H9 (cell line): Measurements from ENCODE around the gene RBMY1J. TPM values are rescaled to one million over a fixed set of nuclear protein-coding genes. Genes with fewer than 3 reads are reported as not detected.
"Not testable (repeated sequence)": the region's sequence is repeated elsewhere in the genome, so short reads cannot be mapped to it uniquely, and the experiment has no call there.

ENCODE experiments used
- DNase-seq: peaks from one replicate; pipeline ENCODE4 v3.0.0-alpha.2; 2017
- H2AFZ ChIP-seq: one replicate; pipeline ENCODE4 v1.6.1; 2013; ENCODE audit warnings: mild to moderate bottlenecking, low read length, control low read depth, moderate library complexity
- H2AK5ac ChIP-seq: 2 replicates; pipeline ENCODE4 v1.6.1; 2013; ENCODE audit warnings: low read length, control low read depth, mixed read lengths; ENCODE audit not compliant: insufficient read length
- H2BK120ac ChIP-seq: one replicate; pipeline ENCODE4 v1.6.1; 2013; ENCODE audit warnings: low read depth, mild to moderate bottlenecking, low read length, control low read depth, inconsistent platforms; ENCODE audit not compliant: poor library complexity, severe bottlenecking
- H2BK12ac ChIP-seq: 2 replicates; pipeline ENCODE4 v1.6.1; 2013; ENCODE audit warnings: low read length, control low read depth, mixed read lengths, low read depth; ENCODE audit not compliant: insufficient read length
- H2BK15ac ChIP-seq: 2 replicates; pipeline ENCODE4 v1.6.1; 2013; ENCODE audit warnings: low read depth, low read length, control low read depth
- H2BK20ac ChIP-seq: one replicate; pipeline ENCODE4 v1.6.1; 2013; ENCODE audit warnings: low read depth, mild to moderate bottlenecking, low read length, control low read depth, inconsistent platforms; ENCODE audit not compliant: poor library complexity, severe bottlenecking
- H2BK5ac ChIP-seq: 2 replicates; pipeline ENCODE4 v1.6.1; 2013; ENCODE audit warnings: low read length, control low read depth, mixed read lengths; ENCODE audit not compliant: insufficient read length
- H3K14ac ChIP-seq: 2 replicates; pipeline ENCODE4 v1.6.1; 2013; ENCODE audit warnings: low read length, control low read depth; ENCODE audit not compliant: insufficient read depth
- H3K18ac ChIP-seq: 2 replicates; pipeline ENCODE4 v1.6.1; 2013; ENCODE audit warnings: low read depth, mild to moderate bottlenecking, mixed read lengths, low read length, control low read depth; ENCODE audit not compliant: insufficient read length
- H3K23ac ChIP-seq: 2 replicates; pipeline ENCODE4 v1.6.1; 2013; ENCODE audit warnings: low read length, control low read depth, mixed read lengths, low read depth; ENCODE audit not compliant: insufficient read length
- H3K23me2 ChIP-seq: 2 replicates; pipeline ENCODE4 v1.6.1; 2013; ENCODE audit warnings: low read depth, mild to moderate bottlenecking, mixed read lengths, low read length, control low read depth; ENCODE audit not compliant: insufficient read length, poor library complexity, severe bottlenecking
- H3K27ac ChIP-seq: 2 replicates; pipeline ENCODE4 v1.5.1; 2013; ENCODE audit warnings: low read length, control low read depth, mixed read lengths, low read depth; ENCODE audit not compliant: insufficient read length
- H3K27me3 ChIP-seq: 2 replicates; pipeline ENCODE4 v1.6.1; 2013; ENCODE audit warnings: low read length, control low read depth, inconsistent platforms; ENCODE audit not compliant: insufficient read depth
- H3K4ac ChIP-seq: 2 replicates; pipeline ENCODE4 v1.6.1; 2013; ENCODE audit warnings: low read depth, mild to moderate bottlenecking, control low read depth, inconsistent platforms, low read length, moderate library complexity
- H3K4me1 ChIP-seq: 2 replicates; pipeline ENCODE4 v1.6.1; 2013; ENCODE audit warnings: low read length, control low read depth, inconsistent platforms; ENCODE audit not compliant: insufficient read depth
- H3K4me2 ChIP-seq: 2 replicates; pipeline ENCODE4 v1.6.1; 2013; ENCODE audit warnings: low read length, control low read depth, mixed read lengths; ENCODE audit not compliant: insufficient read length, insufficient read depth
- H3K56ac ChIP-seq: 2 replicates; pipeline ENCODE4 v1.6.1; 2013; ENCODE audit warnings: low read depth, mild to moderate bottlenecking, mixed read lengths, low read length, control low read depth; ENCODE audit not compliant: insufficient read length
- H3K79me1 ChIP-seq: 2 replicates; pipeline ENCODE4 v1.6.1; 2013; ENCODE audit warnings: low read depth, mild to moderate bottlenecking, moderate library complexity, low read length, control low read depth, inconsistent platforms; ENCODE audit not compliant: insufficient read depth, poor library complexity, severe bottlenecking
- H3K79me2 ChIP-seq: 2 replicates; pipeline ENCODE4 v1.6.1; 2013; ENCODE audit warnings: low read length, control low read depth, inconsistent platforms; ENCODE audit not compliant: insufficient read depth
- H3K9ac ChIP-seq: 2 replicates; pipeline ENCODE4 v1.6.1; 2013; ENCODE audit warnings: low read length, control low read depth, mixed read lengths; ENCODE audit not compliant: insufficient read length; ENCODE audit errors: extremely low read depth
- H3K9me3 ChIP-seq: one replicate; pipeline ENCODE4 v1.6.1; 2013; ENCODE audit warnings: low read depth, low read length, inconsistent platforms; ENCODE audit not compliant: control insufficient read depth
- H3T11ph ChIP-seq: one replicate; pipeline ENCODE4 v1.6.1; 2013; ENCODE audit warnings: mild to moderate bottlenecking, low read length, control low read depth, inconsistent platforms
- H4K20me1 ChIP-seq: one replicate; pipeline ENCODE4 v1.6.1; 2013; ENCODE audit not compliant: control insufficient read depth, insufficient read length, insufficient read depth
- H4K5ac ChIP-seq: 2 replicates; pipeline ENCODE4 v1.6.1; 2013; ENCODE audit warnings: low read depth, mild to moderate bottlenecking, mixed read lengths, low read length, control low read depth; ENCODE audit not compliant: insufficient read length
- H4K8ac ChIP-seq: replicated peaks from 2 replicates; pipeline ENCODE4 v1.6.1; 2013; ENCODE audit warnings: low read length, control low read depth, mixed read lengths, low read depth; ENCODE audit not compliant: insufficient read length
- H4K91ac ChIP-seq: 2 replicates; pipeline ENCODE4 v1.6.1; 2013; ENCODE audit warnings: low read depth, mild to moderate bottlenecking, moderate library complexity, mixed read lengths, low read length, control low read depth; ENCODE audit not compliant: insufficient read length
- H3K27ac Mint-ChIP-seq, 3 experiments: 2 replicates in 2 of 3; 3 replicates in 1 of 3; pipeline ENCODE4 v1.8.0; 2020 to 2021; ENCODE audit warnings: mixed read lengths in 3 of 3, mild to moderate bottlenecking in 1 of 3, moderate library complexity in 1 of 3
- H3K27me3 Mint-ChIP-seq: 2 replicates; pipeline ENCODE4 v1.8.0; 2021; ENCODE audit warnings: low read depth, mild to moderate bottlenecking, moderate library complexity, mixed read lengths
- H3K36me3 Mint-ChIP-seq, 3 experiments: 2 replicates in 2 of 3; 3 replicates in 1 of 3; pipeline ENCODE4 v1.8.0; 2020 to 2021; ENCODE audit warnings: low read depth in 3 of 3, mixed read lengths in 3 of 3; ENCODE audit not compliant: insufficient read depth in 1 of 3
- H3K4me1 Mint-ChIP-seq, 2 experiments: 2 replicates each; pipeline ENCODE4 v1.8.0; 2020; ENCODE audit warnings: mixed read lengths in 2 of 2
- H3K4me3 Mint-ChIP-seq, 2 experiments: 2 replicates in 1 of 2; 3 replicates in 1 of 2; pipeline ENCODE4 v1.8.0; 2020 to 2021; ENCODE audit warnings: mild to moderate bottlenecking in 2 of 2, mixed read lengths in 2 of 2, moderate library complexity in 1 of 2
- H3K9me3 Mint-ChIP-seq, 2 experiments: 2 replicates in 1 of 2; 3 replicates in 1 of 2; pipeline ENCODE4 v1.8.0; 2020; ENCODE audit warnings: mild to moderate bottlenecking in 2 of 2, mixed read lengths in 2 of 2, moderate library complexity in 1 of 2
- CTCF ChIP-seq: fragments of 200-600 bp; sonication (generic); conservative IDR thresholded peaks from 3 replicates; pipeline ENCODE4 v1.8.0; 2021; ENCODE audit warnings: antibody characterized with exemption, mild to moderate bottlenecking
- WGBS: extraction: QIAGEN DNeasy Blood & Tissue Kit; methylation state at CpG from one replicate; pipeline ENCODE4 v1.1.7; 2013; ENCODE audit warnings: missing lambda C conversion rate, low lambda C conversion rate, mixed read lengths; ENCODE audit not compliant: insufficient read length; ENCODE audit errors: extremely low coverage; 5-methylcytosine and 5-hydroxymethylcytosine counted together
- total RNA-seq: library from RNA; stranded (reverse); gene quantifications from 2 replicates; pipeline ENCODE4 v1.2.1, GENCODE V29; 2021

Gene RBMY1J
- total RNA-seq, 1 experiment from 2014 or later = not detected

DNA sequence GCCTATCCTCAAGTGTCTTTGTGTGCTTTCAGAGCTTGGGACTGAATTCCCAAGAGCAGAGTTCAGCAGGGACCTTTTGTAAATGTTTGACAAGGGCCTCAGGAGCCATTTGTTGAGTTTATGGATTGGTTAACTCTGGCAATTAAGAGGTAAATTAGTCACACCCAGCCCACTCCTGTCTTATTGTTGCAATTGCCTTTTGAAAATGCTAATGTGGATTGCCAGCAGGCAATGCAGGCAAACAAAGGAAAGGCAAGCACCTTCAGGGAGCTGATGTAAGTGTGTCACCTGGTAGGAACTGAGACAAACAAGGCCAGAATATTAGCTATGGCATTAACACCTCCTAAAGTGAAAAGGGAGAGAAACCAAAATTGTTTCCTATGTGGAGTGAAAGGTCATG lies 29.7 kb upstream of the RBMY1J start:
- Mint-ChIP-seq H3K36me3 (no peaks in the 10 kb centered on the region), H3K27ac (no peak overlapping the region)

DNA sequence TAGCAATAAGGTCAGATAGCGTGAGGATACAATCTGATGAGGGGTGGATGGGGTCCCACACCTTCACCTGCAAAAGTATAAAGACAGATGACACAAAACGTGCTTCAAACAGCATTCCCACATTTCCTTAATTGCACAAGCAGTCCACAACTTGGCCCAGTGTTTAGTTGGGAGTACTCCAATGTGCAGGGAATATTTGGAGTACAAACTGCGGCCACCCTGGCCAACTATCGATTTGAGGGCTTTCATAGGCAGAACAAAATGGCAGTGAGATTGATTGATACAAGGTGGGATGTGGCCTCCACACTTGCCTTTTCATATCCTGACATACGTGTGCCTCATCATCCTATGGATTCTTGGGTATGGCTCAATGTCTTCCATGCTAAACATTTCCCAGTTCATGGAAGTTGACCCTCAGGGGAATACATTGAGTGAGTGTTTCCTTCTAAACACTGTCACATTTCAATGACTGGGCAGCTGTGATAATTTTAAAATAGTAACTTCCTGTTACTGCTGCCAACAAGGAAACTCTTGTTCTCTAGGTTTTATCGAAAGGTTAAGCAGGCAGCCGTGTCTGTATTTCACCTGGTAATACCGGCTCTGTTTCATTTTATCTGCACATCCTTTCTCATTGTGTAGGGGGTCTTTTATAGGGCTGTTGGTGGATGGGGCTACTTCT lies 41.6 kb downstream of the RBMY1J start:
- H3K4me3 Mint-ChIP-seq, H3K23ac ChIP-seq, H3K36me3 Mint-ChIP-seq, H3K14ac ChIP-seq, H3T11ph ChIP-seq, H3K4me1 ChIP-seq, H4K20me1 ChIP-seq, DNase-seq, H3K79me2 ChIP-seq, H2AK5ac ChIP-seq, H2AFZ ChIP-seq, H2BK120ac ChIP-seq, H3K9me3 ChIP-seq, H3K4me1 Mint-ChIP-seq, H3K27me3 Mint-ChIP-seq, H4K8ac ChIP-seq, H2BK20ac ChIP-seq, H2BK12ac ChIP-seq, H2BK15ac ChIP-seq, H2BK5ac ChIP-seq, H3K18ac ChIP-seq, H3K27ac ChIP-seq, H3K27ac Mint-ChIP-seq, H3K27me3 ChIP-seq, H3K9me3 Mint-ChIP-seq, H4K5ac ChIP-seq, H3K4me2 ChIP-seq, H3K9ac ChIP-seq, H3K4ac ChIP-seq, H4K91ac ChIP-seq, H3K79me1 ChIP-seq, H3K56ac ChIP-seq, H3K23me2 ChIP-seq: not testable (repeated sequence)
- no CpG with 5 or more reads among the region's 8 CpGs for WGBS

More for the DNA sequence above, 29.7 kb upstream of the RBMY1J start:
- Histone ChIP-seq H3T11ph (no peak overlapping the region), H2AFZ (no peak overlapping the region), H3K79me1 (no peaks in the 10 kb centered on the region), H3K79me2 (no peaks in the 10 kb centered on the region), H4K5ac (no peak overlapping the region), H3K9me3 (no peaks in the 10 kb centered on the region), H4K91ac (no peak overlapping the region), H3K23me2 (no peaks in the 10 kb centered on the region), H2BK15ac (no peak overlapping the region), H3K4me2 (no peak overlapping the region), H4K20me1 (no peaks in the 10 kb centered on the region), H3K18ac (no peak overlapping the region), H2BK5ac (no peak overlapping the region), H4K8ac (no peak overlapping the region), H3K27ac (no peak overlapping the region), H3K14ac (no peak overlapping the region), H3K4ac (no peak overlapping the region), H2AK5ac (no peak overlapping the region), H3K9ac (no peak overlapping the region), H2BK120ac (no peak overlapping the region), H3K56ac (no peak overlapping the region), H2BK12ac (no peak overlapping the region), H2BK20ac (no peak overlapping the region), H3K4me1 (no peaks in the 10 kb centered on the region), H3K27me3 (no peaks in the 10 kb centered on the region), H3K23ac (no peak overlapping the region)
- H3K4me3 Mint-ChIP-seq = no peak overlapping the region
- no peak for DNase-seq
- no peaks in the 10 kb centered on the region for H3K4me1 Mint-ChIP-seq
- no peaks in the 10 kb centered on the region for H3K9me3 Mint-ChIP-seq
- no peak for TF ChIP-seq CTCF
- no peaks in the 10 kb centered on the region for H3K27me3 Mint-ChIP-seq
